DMS 273 (cell line): Measurements from ENCODE around the gene PRKG1.
"Not testable (repeated sequence)": the region's sequence is repeated elsewhere in the genome, so short reads cannot be mapped to it uniquely, and the experiment has no call there.

Source experiments
- DNase-seq: peaks from one replicate; lab custom pipeline; 2025; ENCODE audit not compliant: unreplicated experiment; lab: John Stamatoyannopoulos, UW

Gene PRKG1

DNA sequence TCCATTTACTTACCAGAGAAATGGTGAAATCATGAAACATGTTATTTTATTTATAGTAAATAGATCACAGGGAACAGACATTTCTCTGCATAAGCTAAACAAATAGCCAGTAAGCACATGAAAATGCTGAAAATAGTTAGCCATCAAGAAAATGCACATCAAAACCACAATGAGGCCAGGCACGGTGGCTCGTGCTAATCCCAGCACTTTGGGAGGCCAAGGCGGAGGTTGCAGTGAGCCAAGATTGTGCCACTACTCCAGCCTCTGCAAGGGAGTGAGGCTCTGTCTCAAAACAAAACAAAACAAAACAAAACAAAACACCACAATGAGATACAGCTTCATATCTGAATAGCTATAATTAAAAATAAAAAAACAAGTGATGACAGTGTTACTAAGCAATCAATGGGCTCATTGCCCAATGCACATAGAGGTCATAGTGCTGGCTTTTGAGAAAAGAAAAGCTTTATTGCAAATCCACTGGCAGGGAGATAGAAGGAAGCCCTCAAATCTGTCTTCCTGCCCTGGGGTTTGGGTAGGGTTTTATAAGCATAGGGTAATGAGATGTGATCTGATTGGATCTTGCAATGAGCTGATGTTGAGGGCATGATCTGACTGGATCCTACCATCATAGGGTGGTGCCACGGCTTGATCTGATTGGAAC is 608.9 kb downstream of the PRKG1 start:
- DNase-seq = no peak

GRCh38 chr10:51685768-51686167 is 611.5 kb downstream of the PRKG1 start:
- DNase-seq = no peak

DNA sequence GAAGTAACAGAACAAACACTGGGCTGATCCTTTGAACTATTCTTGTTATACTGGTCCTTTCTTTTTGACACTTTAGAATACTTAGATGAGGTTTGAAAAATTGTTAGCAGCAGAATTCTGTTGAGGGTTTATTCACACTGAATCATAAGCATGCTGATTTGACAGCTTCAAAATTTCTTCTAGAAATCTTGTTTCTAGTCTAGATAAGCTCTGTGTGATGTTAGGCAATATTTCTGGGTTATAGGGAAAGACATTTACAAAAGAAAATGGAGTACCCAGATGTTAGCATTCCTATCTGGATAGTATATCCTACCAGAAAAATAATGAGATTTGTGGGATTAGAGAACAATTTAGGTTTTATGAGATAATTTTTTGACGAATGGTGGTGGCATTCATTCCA is 613.0 kb downstream of the PRKG1 start:
- no peak for DNase-seq

DNA sequence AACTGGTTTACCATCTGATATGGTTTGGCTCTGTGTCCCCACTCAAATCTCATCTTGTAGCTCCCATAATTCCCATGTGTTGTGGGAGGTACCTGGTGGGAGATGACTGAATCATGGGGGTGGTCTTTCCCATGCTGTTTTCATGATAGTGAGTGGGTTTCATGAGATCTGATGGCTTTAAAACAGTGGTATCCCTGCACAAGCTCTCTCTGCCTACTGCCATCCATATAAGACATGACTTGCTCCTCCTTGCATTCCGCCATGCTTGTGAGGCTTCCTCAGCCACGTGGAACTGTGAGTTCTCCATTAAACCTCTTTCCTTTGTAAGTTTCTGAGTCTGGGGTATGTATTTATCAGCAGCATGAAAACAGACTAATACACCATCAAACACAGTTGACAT is 614.5 kb downstream of the PRKG1 start:
- not testable (repeated sequence) for DNase-seq

DNA sequence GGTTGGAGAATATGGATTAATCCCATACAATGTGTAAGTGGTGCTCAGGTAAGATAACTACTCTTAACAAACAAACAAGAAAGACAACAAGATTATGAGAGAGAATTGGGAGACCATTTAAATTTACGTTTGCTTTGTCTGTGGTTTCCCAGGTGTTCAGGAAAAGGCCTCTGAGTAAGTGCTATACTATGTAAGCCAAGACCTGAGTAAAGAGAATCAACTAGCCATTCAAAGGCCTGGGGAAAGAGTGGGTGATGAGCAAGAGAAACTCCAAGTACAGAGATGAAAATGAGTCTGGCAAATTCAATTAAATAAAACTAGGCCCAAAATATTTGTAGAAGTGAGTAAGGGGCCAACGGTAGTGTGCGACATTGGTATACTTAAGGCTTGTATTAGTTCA is 615.2 kb downstream of the PRKG1 start:
- no peak for DNase-seq

GRCh38 chr10:51691135-51691534 is 616.8 kb downstream of the PRKG1 start:
- no peak for DNase-seq

- no peak for DNase-seq
Measured at GRCh38 chr10:51694086-51694768, 619.9 kb downstream of the PRKG1 start.

GRCh38 chr10:51696251-51696650 is 622.0 kb downstream of the PRKG1 start:
- DNase-seq = no peak

GRCh38 chr10:51698473-51699063 is 624.3 kb downstream of the PRKG1 start:
- no peak for DNase-seq

DNA sequence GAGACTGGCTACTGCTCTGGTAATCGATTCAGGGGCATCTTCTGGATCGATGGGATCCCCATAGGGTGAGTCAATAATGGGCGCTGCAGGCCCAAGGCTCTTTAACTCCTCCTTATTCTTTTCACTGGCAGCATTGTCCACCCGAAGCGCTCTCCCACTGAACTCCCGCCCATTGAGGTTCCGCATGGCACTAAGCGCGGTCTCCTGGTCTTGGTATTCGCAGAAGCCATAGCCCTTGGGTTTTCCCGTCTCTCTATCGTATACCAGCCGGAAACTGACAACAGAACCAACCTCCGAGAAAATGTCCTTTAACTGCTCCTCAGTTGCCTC is 624.8 kb downstream of the PRKG1 start:
- DNase-seq = no peak

- DNase-seq = peak; percentile 94
Measured at GRCh38 chr10:51699475-51700227, 625.4 kb downstream of the PRKG1 start, which contains the start of gene CSTF2T. Gene CSTF2T (minus strand): TSS chr10:51699595. CDS start chr10:51699549, 46 bp downstream.

- DNase-seq = peak; percentile 39
Measured at GRCh38 chr10:51700228-51700817, 626.0 kb downstream of the PRKG1 start.

- peak; percentile 19 for DNase-seq
Measured at GRCh38 chr10:51705774-51706173, 631.5 kb downstream of the PRKG1 start.

DNA sequence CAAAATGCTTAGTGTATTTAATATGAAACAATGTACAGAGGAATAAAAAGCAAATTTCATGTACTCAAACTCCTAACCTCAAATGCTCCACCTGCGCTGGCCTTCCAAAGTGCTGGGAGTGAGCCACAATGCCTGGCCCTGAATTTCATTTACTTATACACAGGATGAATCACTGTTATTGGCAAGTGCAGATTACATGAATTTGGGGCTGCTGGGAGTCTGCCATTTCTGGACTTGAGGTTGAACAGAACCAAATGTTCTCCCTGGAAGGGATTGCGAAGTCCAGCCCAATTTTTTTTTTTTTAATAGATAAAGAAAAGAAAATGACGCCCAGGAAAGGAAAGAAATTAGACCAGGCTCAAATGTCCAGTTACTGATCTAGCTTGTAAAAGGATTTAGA is 631.9 kb downstream of the PRKG1 start:
- no peak for DNase-seq

GRCh38 chr10:51707392-51707791 is 633.1 kb downstream of the PRKG1 start:
- DNase-seq = no peak

GRCh38 chr10:51707821-51708424 is 633.6 kb downstream of the PRKG1 start:
- no peak for DNase-seq

- no peak for DNase-seq
Measured at GRCh38 chr10:51708609-51709008, 634.3 kb downstream of the PRKG1 start.

GRCh38 chr10:51709324-51709972 is 635.2 kb downstream of the PRKG1 start:
- DNase-seq = no peak

DNA sequence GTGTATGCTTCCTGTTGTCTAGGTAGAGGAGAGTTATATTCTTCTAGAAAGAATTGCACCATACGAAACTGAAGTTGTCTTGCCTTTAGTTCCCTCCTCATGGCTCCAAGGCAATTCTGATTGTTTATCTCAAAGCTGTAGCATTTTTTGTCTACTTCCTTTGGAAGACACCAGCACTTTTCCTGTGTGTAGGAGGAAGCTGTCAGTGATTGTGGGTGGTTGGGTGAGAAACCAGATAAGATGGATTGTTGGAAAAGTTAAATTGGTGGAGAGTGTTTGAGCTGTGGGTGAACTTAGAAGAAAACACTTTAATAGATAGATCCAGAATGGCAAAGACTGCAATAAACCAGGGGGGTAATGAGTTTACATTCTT is 637.2 kb downstream of the PRKG1 start:
- DNase-seq = no peak

DNA sequence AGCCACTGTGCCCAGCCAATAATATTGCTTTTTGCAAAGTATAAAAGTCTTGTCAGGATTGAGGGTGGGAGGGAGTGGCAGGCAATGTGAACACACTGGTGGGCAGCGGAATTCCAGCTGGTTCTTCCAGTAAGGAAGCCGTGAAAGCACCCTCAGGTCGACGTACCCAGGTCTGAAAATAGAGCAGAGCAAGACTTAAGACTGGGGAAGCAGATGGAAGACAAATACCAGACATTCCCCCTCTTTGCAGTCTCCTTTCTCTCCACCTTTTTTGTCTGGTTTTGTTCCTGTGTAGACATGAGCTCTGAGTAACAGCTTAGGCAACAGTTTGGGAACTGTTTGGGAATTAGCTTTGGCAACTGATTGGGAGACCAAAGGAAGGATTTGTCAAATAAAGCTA is 642.7 kb downstream of the PRKG1 start:
- DNase-seq = no peak
